ENCODE results near the gene TEX35.
"Not testable (repeated sequence)": the region's sequence is repeated elsewhere in the genome, so short reads cannot be mapped to it uniquely, and the experiment has no call there.

Gene TEX35

GRCh38 chr1:178495158-178495557 is 17.8 kb upstream of the TEX35 start:
- DNase-seq: no peak

GRCh38 chr1:178495741-178496409 is 17.0 kb upstream of the TEX35 start:
- DNase-seq: no peak

DNA sequence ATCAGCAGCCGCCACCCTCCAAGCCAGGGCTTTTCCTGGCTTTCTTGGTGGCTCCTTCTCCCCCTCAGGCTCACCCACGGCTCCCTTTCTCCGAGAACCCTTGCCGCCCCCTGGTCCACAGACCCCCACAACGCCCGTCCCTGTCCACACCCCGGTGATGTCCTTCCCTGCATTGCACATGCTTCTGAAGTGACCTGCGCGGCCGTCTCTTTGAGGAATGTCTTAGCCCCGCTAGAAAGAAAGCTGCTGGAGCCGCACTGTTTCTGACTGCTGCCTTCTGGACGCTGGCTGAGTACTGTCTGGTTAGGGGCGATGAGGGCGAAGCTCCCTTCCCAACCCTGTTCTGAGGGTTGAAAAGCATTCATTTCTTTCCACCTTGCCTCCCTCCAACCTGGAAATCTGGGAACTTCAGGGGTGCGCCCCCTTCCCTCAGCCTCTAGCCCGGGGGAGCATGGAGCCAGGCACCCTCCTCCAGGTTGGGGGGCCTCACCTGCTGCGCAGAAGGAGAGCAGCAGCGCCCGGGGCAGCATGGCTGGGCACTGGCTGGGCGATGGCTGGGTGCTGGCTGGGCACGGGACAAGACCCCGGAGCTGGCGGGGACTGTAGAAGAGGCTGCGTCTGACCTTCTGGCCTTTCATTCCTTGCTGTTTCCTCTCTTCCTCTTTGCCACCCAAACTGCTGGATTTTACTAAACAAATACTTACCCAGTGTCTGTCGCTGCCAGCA is 16.3 kb upstream of the TEX35 start, which contains the start of gene CLEC20A:
TSS of gene CLEC20A (minus strand) at position 555 of the 726 bp plus-strand sequence. CDS start at position 530, 25 bp downstream.
- DNase-seq: no peak

DNA sequence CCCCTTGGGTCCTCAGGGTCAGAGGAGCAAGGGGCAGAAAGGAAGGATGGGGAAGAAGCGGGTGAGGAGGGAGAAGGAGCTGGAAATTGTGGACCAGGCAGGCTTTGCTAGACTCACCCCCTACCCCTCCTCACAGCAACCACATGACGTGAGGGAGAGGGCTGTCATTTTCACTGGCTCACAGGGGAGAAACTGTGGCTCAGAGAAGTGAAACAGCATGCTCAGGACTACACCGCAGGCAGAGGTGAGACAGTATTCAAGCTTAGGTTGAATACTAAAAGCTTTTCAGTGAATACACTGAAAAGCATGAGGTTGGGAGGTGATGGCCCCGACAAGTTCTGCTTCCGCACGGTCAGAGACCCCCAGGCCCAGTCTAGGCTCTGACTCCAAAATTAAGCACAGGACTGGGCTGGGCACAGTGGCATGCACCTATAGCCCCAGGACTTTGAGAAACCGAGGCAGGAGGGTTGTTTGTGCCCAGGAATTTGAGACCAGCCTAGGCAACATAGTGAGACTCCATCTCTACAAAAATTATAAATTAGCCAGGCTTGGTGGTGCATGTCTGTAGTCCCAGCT is 14.9 kb upstream of the TEX35 start:
- no peak for DNase-seq

DNA sequence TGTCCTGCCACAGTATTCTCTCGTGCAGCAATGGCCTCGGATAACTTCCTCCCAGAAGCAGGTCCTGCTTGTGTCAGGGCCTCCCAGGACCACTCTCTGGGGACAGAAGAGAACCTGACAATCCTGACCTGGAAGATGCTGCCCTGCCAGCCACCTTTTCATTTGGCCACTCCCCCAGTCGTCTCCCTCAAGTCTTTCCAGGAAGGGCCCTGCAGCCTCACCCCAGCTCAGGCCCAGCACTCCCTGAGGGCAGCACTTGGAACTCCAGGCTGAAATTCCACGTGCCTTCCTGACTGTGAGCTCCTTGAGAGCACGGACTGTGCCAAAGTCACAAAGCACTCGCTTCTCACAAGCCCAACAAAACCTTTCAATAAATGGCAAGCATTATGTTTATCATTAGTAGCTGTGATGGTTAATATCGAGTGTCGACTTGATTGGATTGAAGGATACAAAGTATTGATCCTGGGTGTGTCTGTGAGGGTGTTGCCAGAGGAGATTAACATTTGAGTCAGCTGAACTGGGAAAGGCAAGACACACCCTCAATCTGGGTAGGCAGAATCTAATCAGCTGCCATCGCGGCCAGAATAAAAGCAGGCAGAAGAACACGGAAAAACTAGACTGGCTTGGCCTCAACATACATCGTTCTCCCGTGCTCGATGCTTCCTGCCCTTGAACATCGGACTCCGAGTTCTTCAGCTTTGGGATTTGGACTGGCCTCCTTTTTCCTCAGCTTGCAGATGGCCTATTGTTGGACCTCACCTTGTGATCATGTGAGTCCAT is 13.8 kb upstream of the TEX35 start:
- DNase-seq: no peak

- no peak for DNase-seq
These were observed 12.7 kb upstream of the TEX35 start for GRCh38 chr1:178500091-178500770.

- DNase-seq: no peak
These were observed 11.9 kb upstream of the TEX35 start for GRCh38 chr1:178500936-178501554.

- peak; percentile 25 to 51 for DNase-seq
These were observed 11.1 kb upstream of the TEX35 start for GRCh38 chr1:178501705-178502329.

- no peak for DNase-seq
These were observed 10.6 kb upstream of the TEX35 start for GRCh38 chr1:178502330-178502714.

GRCh38 chr1:178502856-178503255 is 10.1 kb upstream of the TEX35 start:
- DNase-seq: no peak

GRCh38 chr1:178503316-178503715 is 9.6 kb upstream of the TEX35 start:
- not testable (repeated sequence) for DNase-seq

GRCh38 chr1:178503849-178504248 is 9.1 kb upstream of the TEX35 start:
- no peak for DNase-seq

- no peak for DNase-seq
These were observed 8.6 kb upstream of the TEX35 start for GRCh38 chr1:178504286-178504685.

- DNase-seq: no peak
These were observed 6.7 kb upstream of the TEX35 start for GRCh38 chr1:178506177-178506576.

DNA sequence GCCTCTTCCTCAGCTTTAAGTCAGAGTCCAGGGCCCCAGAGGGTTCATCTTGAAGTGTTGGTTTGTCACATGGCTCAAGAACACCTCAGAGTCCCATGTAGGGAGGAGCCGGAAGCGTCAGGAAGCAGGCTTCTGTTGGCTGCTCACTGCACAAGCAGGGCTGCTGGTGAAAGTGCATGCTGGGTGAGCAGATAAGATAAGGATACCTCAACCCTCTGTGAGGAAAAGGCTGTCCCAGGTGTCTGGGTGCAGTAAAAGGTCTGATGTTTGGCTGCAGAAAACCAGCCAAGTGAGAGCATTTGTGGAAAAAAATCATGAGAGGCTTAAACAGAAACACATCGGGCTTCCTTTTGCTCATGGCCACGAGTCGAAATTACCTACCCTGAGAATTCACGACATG is 6.2 kb upstream of the TEX35 start:
- DNase-seq: no peak

DNA sequence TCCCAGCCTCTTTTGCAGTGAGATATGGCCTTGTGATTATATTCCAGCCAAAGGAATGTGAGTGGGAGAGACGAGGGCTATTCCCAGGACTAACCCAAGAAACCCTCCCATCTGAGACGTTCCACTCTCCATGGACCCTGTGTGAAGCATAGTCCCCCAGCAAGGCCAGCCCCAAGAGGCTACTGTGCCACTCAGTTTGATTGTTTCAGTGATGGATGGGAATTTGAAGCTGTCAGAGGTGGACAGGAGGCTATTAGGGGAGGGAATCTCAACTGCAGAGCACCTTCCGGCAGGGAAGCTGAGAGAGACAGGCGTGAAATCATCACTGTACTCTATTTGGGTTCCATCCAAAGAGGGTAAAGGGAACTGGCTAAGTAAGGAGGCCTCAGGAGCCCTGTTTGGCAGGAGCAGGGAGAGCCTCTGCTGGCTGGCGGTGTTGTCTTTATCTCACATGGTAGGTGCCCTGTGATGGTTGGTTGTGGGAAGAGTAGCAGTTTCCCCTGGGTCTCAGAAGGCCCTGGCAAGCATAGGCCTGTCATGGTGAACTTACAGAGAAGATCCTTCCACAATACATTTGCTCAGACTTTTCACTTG is 3.4 kb upstream of the TEX35 start:
- DNase-seq: no peak

DNA sequence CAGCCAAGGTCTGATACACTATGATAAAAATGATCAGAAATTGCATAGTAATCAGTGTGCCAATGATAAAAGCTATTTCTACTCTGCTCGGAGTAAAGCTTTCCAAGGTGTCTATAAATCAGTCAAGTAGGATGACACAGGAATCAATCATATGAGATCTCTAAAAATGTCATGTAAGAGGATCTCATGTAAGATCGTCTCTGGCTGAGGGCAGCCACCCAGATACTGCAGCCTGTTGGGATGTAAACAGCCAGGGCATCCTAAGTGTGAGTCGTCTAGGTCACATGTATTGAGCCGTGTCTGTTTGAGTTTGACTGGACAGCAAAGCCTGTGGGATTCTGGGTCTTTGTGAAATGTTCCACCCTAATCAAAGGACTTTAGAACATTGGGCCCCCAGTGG is 2.8 kb upstream of the TEX35 start:
- no peak for DNase-seq

- DNase-seq: no peak
These were observed 522 bp downstream of the TEX35 start for GRCh38 chr1:178513278-178513983.

DNA sequence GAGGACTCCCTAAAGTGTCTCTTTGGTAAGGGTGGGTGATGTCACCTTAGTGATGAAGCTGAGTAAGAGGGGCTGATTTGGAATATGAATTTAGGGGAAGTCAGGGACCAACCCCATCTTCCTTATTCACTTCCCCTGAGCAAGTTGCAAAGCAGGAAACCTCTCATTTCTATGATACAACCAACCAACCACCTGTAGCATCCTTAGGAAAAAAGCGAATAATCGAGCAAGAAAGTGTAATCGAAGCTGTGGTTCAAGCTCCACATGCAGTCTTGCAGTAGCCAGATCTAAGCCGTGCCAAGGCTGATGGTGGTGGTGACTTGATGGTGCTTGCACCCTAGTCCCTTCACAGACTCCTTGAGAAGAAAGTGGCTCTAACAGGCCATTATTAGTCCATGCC is 3.2 kb downstream of the TEX35 start:
- DNase-seq: no peak

DNA sequence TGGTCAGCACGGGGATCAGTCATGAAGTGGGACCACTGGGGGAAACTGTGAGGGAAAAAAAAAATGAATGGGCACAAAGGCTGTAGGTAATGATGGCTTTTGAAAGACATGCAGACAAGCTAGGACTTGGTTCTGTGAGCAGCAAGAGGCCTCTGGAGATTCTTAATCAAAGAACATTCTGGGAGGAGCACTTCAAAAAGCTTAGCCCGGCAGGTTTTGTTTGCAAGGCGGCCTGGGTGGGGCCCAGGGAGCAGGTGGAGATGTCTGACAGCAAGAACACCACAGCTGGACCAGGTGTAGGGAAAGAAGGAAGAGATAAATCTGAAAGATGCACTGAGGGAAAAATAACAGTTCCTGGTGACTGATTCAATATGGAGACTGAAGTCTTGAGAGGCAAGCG is 6.0 kb downstream of the TEX35 start:
- no peak for DNase-seq

DNA sequence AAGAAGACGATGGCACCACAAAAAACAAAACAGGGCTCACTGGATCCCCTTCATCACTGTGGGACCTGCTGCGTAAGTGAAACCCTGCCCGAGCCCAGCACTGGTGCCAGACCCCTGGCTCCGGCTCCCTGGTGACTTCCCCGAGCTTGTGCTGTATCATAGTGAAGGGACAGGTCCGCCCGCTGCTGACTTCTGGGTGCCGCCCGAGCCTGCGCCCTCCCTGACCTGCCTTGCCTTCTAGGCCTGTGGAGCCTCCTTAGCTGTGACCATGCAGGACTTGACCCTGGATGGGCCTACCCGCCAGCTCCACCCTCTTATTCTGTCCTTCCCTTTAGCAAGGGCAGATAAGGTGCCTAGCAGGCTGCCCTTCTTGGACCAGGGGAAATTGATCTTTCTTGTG is 7.9 kb downstream of the TEX35 start:
- no peak for DNase-seq
